GM21528 (cell line): ENCODE results near the gene PPFIBP1.
A peak's percentile ranks its signal among the peaks of the same experiment; 100 is the strongest.

Experiments used
- ATAC-seq: cut with Tn5 transposase; IDR thresholded peaks from one replicate; pipeline ENCODE4 v1.9.1; 2021; ENCODE audit warnings: mild to moderate bottlenecking, moderate library complexity; ENCODE audit not compliant: unreplicated experiment, low FRiP score

Gene PPFIBP1

GRCh38 chr12:27511031-27511722 is 12.8 kb upstream of the PPFIBP1 start:
- no peak for ATAC-seq

GRCh38 chr12:27511723-27512045 is 12.3 kb upstream of the PPFIBP1 start:
- ATAC-seq: no peak

- ATAC-seq: no peak
Observed at GRCh38 chr12:27513155-27513824, 10.7 kb upstream of the PPFIBP1 start.

GRCh38 chr12:27515671-27516070 is 8.3 kb upstream of the PPFIBP1 start:
- no peak for ATAC-seq

GRCh38 chr12:27516625-27517024 is 7.4 kb upstream of the PPFIBP1 start:
- ATAC-seq: no peak

GRCh38 chr12:27517546-27517945 is 6.5 kb upstream of the PPFIBP1 start:
- ATAC-seq: no peak

GRCh38 chr12:27517961-27518665 is 5.9 kb upstream of the PPFIBP1 start:
- no peak for ATAC-seq

GRCh38 chr12:27521066-27521465 is 2.9 kb upstream of the PPFIBP1 start:
- no peak for ATAC-seq

GRCh38 chr12:27521981-27522380 is 2.0 kb upstream of the PPFIBP1 start:
- no peak for ATAC-seq

GRCh38 chr12:27523305-27523641 is 733 bp upstream of the PPFIBP1 start:
- no peak for ATAC-seq

GRCh38 chr12:27524494-27524835 is 459 bp downstream of the PPFIBP1 start:
- ATAC-seq: peak; percentile 7

GRCh38 chr12:27524839-27525753 is 1.1 kb downstream of the PPFIBP1 start:
- ATAC-seq: no peak

- no peak for ATAC-seq
Observed at GRCh38 chr12:27527512-27527911, 3.5 kb downstream of the PPFIBP1 start.

- ATAC-seq: no peak
Observed at GRCh38 chr12:27528788-27529187, 4.8 kb downstream of the PPFIBP1 start.

- ATAC-seq: no peak
Observed at GRCh38 chr12:27530157-27530922, 6.3 kb downstream of the PPFIBP1 start.

- no peak for ATAC-seq
Observed at GRCh38 chr12:27531896-27532295, 7.9 kb downstream of the PPFIBP1 start.

GRCh38 chr12:27534060-27534764 is 10.2 kb downstream of the PPFIBP1 start:
- peak; percentile 63 for ATAC-seq

- ATAC-seq: peak; percentile 20
Observed at GRCh38 chr12:27534765-27535161, 10.8 kb downstream of the PPFIBP1 start.

GRCh38 chr12:27535318-27535717 is 11.3 kb downstream of the PPFIBP1 start:
- ATAC-seq: no peak
